ENCODE measurements around the gene PIGV. TPM values are rescaled to one million over a fixed set of nuclear protein-coding genes. Genes with fewer than 3 reads are reported as not detected.

PIGV gene
- total RNA-seq, 1 experiment from 2014 or later, result 30.8 TPM

- POLR2A ChIA-PET (ENCODE audit: unreplicated experiment), result interaction anchor here (0.5 to 0.7 kb wide), 2 partner anchors 18 to 73 kb away, joined by 3 to 4 read pairs; no protein-coding TSS in a partner anchor
These were observed 16.5 kb upstream of the PIGV start for GRCh38 chr1:26771285-26771642.

GRCh38 chr1:26771643-26772321, 16.0 kb upstream of the PIGV start:
- POLR2A ChIA-PET (ENCODE audit: unreplicated experiment), result interaction anchor here (0.5 to 0.7 kb wide), 2 partner anchors 17 to 74 kb away, joined by 3 to 4 read pairs; no protein-coding TSS in a partner anchor
- H3K79me2 ChIP-seq (ENCODE audit: low read depth), result peaks cover 10% of the 10 kb centered on the region; the same call in 1 of the 2 replicates
- intact Hi-C loops (cut with micrococcal nuclease; ENCODE audit: unreplicated experiment), result loop anchor here (1.0 to 5.0 kb wide), 3 partner anchors 16 to 78 kb away; partner anchors contain the start of gene PIGV

More at GRCh38 chr1:26771285-26771642, 16.5 kb upstream of the PIGV start:
- H3K36me3 ChIP-seq (ENCODE audit: low read depth), result peaks cover 22% of the 10 kb centered on the region; the same call in 1 of the 2 replicates
- peaks cover 10% of the 10 kb centered on the region; the same call in 1 of the 2 replicates for H3K79me2 ChIP-seq (ENCODE audit: low read depth)
- H3K4me2 ChIP-seq, result peak overlapping the region; percentile 57
- no peak overlapping the region for H2AFZ ChIP-seq
- peak overlapping the region; percentile 79 for H3K27ac ChIP-seq
- H3K9me3 ChIP-seq (ENCODE audit: insufficient read depth, low read depth), result no peaks in the 10 kb centered on the region
- no peaks in the 10 kb centered on the region for H3K9me2 ChIP-seq (ENCODE audit: insufficient read depth)
- H3K27me3 ChIP-seq (ENCODE audit: insufficient read depth, low read depth), result no peaks in the 10 kb centered on the region
- TSS peak; percentile 99 for BruUV-seq (replicated peaks)
- intact Hi-C loops (cut with micrococcal nuclease; ENCODE audit: unreplicated experiment), result loop anchor here (1.0 to 5.0 kb wide), 3 partner anchors 16 to 78 kb away; partner anchors contain the start of gene PIGV
- H3K4me3 ChIP-seq, result no peak overlapping the region
- no peaks in the 10 kb centered on the region for H4K20me1 ChIP-seq (ENCODE audit: insufficient read depth)
- DNase-seq, result no peak
- CTCF ChIA-PET, result interaction anchor here (0.6 to 0.8 kb wide), 3 partner anchors 18 to 288 kb away, joined by 3 to 17 read pairs (median 4); no protein-coding TSS in a partner anchor
- H3K4me1 ChIP-seq (replicated peaks; ENCODE audit: insufficient read depth), result peaks cover 41% of the 10 kb centered on the region
- TF ChIP-seq EZH2 (IDR thresholded peaks at IDR 0.05; ENCODE audit: low read depth), result no peak
- TF ChIP-seq CTCF (conservative IDR thresholded peaks at IDR 0.05), result no peak
- H3F3A ChIP-seq (ENCODE audit: insufficient read depth, low read depth), result peaks cover 38% of the 10 kb centered on the region; the same call in 1 of the 2 replicates

More at GRCh38 chr1:26771643-26772321, 16.0 kb upstream of the PIGV start:
- no peaks in the 10 kb centered on the region for H3K27me3 ChIP-seq (ENCODE audit: insufficient read depth, low read depth)
- no TSS peak for BruUV-seq (replicated peaks)
- no peaks in the 10 kb centered on the region for H4K20me1 ChIP-seq (ENCODE audit: insufficient read depth)
- H3K4me3 ChIP-seq, result no peak overlapping the region
- H3K36me3 ChIP-seq (ENCODE audit: low read depth), result peaks cover 19% of the 10 kb centered on the region; the same call in 1 of the 2 replicates
- TF ChIP-seq EZH2 (IDR thresholded peaks at IDR 0.05; ENCODE audit: low read depth) (no peak), CTCF (conservative IDR thresholded peaks at IDR 0.05) (no peak)
- CTCF ChIA-PET, result interaction anchor here (0.6 to 0.8 kb wide), 5 partner anchors 9 to 288 kb away, joined by 3 to 17 read pairs (median 4); no protein-coding TSS in a partner anchor
- H3K27ac ChIP-seq, result peak overlapping the region; percentile 79
- no peaks in the 10 kb centered on the region for H3K9me3 ChIP-seq (ENCODE audit: insufficient read depth, low read depth)
- no peak overlapping the region for H2AFZ ChIP-seq
- H3F3A ChIP-seq (ENCODE audit: insufficient read depth, low read depth), result peaks cover 38% of the 10 kb centered on the region; the same call in 1 of the 2 replicates
- peak overlapping the region; percentile 57 for H3K4me2 ChIP-seq
- H3K9me2 ChIP-seq (ENCODE audit: insufficient read depth), result no peaks in the 10 kb centered on the region
- H3K4me1 ChIP-seq (replicated peaks; ENCODE audit: insufficient read depth), result peaks cover 41% of the 10 kb centered on the region
- DNase-seq, result peak; percentile 89 to 90

Measured in PC-9 (cell line).